22Rv1 (cell line): ENCODE measurements around the gene HOXD12.

Experiments
- H3K27ac ChIP-seq: fragments of 450-650 bp; 2 replicates; pipeline ENCODE4 v1.5.1; 2017
- ZFX ChIP-seq: fragments of 450-650 bp; IDR thresholded peaks from 2 replicates; pipeline ENCODE4 v1.6.1; 2017; ENCODE audit warnings: antibody characterized with exemption, borderline replicate concordance
- TF ChIP-seq, protein P1 (sequence below): fragments of 450-650 bp; IDR thresholded peaks from 2 replicates; pipeline ENCODE4 v1.5.1; 2017; ENCODE audit warnings: mild to moderate bottlenecking

HOXD12 gene

GRCh38 chr2:176081837-176082524, 17.6 kb upstream of the HOXD12 start:
- TF ChIP-seq, protein P1, sequence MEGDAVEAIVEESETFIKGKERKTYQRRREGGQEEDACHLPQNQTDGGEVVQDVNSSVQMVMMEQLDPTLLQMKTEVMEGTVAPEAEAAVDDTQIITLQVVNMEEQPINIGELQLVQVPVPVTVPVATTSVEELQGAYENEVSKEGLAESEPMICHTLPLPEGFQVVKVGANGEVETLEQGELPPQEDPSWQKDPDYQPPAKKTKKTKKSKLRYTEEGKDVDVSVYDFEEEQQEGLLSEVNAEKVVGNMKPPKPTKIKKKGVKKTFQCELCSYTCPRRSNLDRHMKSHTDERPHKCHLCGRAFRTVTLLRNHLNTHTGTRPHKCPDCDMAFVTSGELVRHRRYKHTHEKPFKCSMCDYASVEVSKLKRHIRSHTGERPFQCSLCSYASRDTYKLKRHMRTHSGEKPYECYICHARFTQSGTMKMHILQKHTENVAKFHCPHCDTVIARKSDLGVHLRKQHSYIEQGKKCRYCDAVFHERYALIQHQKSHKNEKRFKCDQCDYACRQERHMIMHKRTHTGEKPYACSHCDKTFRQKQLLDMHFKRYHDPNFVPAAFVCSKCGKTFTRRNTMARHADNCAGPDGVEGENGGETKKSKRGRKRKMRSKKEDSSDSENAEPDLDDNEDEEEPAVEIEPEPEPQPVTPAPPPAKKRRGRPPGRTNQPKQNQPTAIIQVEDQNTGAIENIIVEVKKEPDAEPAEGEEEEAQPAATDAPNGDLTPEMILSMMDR, result no peak
- no peak for TF ChIP-seq ZFX

GRCh38 chr2:176082525-176082823, 17.1 kb upstream of the HOXD12 start:
- no peak overlapping the region for H3K27ac ChIP-seq
- no peak for TF ChIP-seq ZFX
- TF ChIP-seq, protein P1, result no peak

More at GRCh38 chr2:176081837-176082524, 17.6 kb upstream of the HOXD12 start:
- no peak overlapping the region for H3K27ac ChIP-seq

- TF ChIP-seq, protein P1, result no peak
- no peak for TF ChIP-seq ZFX
- no peak overlapping the region for H3K27ac ChIP-seq
These were observed 16.5 kb upstream of the HOXD12 start for GRCh38 chr2:176082824-176083751.

DNA sequence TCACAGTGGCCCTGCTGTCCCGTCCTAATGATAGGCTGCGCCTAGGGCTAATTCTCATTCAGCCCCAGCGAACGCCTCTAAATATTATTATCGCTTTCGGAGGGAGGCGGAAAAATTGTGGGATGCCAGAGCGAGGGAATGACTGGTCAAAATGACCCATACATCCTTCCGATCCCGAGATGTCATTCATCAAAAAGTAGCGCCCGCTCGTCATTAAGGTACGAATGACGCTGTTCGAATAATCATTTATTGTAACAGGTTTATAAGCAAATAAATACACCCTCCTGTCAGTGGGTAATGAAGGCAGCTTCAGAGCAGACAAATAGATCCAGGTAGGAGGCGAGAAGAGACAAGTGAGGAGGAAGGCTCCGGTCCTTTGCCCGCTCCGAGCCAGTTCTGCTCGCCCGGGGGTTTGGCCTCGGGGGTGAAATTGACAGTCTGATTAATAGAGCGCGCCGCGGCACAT, 15.8 kb upstream of the HOXD12 start, which contains the start of gene EVX2:
EVX2 (minus strand) TSS at position 167 of the 466 bp plus-strand sequence. CDS start 186 bp downstream, outside the sequence.
- TF ChIP-seq, protein P1, result no peak
- no peak within 1 kb of the TSS for H3K27ac ChIP-seq

DNA sequence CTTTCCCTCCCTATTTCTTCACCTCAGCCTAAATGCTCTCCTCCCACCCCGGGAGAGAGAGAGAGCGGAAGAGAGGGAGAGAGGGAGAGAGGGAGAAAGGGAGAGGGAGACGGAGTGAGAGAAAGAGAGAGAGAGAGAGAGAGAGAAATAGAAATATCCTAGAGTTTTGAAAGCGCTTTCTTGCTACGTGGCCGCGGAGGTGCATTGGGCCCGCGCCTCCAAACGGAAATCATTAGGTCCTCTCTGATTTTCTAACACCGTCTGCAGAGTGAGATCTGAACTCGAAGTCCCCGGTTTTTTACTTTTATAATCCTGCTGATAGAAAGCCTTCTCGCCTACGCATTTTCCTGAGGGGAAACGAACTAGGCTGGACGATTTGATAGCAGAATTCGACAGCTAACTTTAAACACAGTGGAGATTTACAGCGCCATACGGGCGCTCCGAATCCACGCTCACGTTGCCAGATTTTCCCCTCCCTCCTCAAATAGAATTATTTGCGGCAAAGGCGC, 14.9 kb upstream of the HOXD12 start:
- no peak for TF ChIP-seq ZFX
- TF ChIP-seq, protein P1, result no peak
- no peak overlapping the region for H3K27ac ChIP-seq

- TF ChIP-seq, protein P1, result no peak
- TF ChIP-seq ZFX, result no peak
- H3K27ac ChIP-seq, result no peak overlapping the region
These were observed 14.3 kb upstream of the HOXD12 start for GRCh38 chr2:176085120-176085788.
